ENCODE data around the gene ST3GAL2.
A peak's percentile ranks its signal among the peaks of the same experiment; 100 is the strongest.
"Not testable (repeated sequence)": the region's sequence is repeated elsewhere in the genome, so short reads cannot be mapped to it uniquely, and the experiment has no call there.

The ST3GAL2 gene

GRCh38 chr16:70416748-70417616 lies 21.9 kb downstream of the ST3GAL2 start:
- no peak for DNase-seq

- DNase-seq, result not testable (repeated sequence)
These were observed 25.3 kb downstream of the ST3GAL2 start for GRCh38 chr16:70413572-70413971.

- DNase-seq, result no peak
These were observed 26.5 kb downstream of the ST3GAL2 start for GRCh38 chr16:70412385-70412784.

GRCh38 chr16:70410734-70411133 lies 28.2 kb downstream of the ST3GAL2 start:
- no peak for DNase-seq

- no peak for DNase-seq
These were observed 31.1 kb downstream of the ST3GAL2 start for GRCh38 chr16:70407811-70408274.

- not testable (repeated sequence) for DNase-seq
These were observed 32.8 kb downstream of the ST3GAL2 start for GRCh38 chr16:70406104-70406503.

GRCh38 chr16:70402916-70403659 lies 35.8 kb downstream of the ST3GAL2 start:
- no peak for DNase-seq

GRCh38 chr16:70399951-70400350 lies 38.9 kb downstream of the ST3GAL2 start:
- no peak for DNase-seq

GRCh38 chr16:70399381-70399780 lies 39.5 kb downstream of the ST3GAL2 start:
- no peak for DNase-seq

- DNase-seq, result no peak
These were observed 40.6 kb downstream of the ST3GAL2 start for GRCh38 chr16:70398177-70398743.

- DNase-seq, result no peak
These were observed 42.5 kb downstream of the ST3GAL2 start for GRCh38 chr16:70396246-70396904.

- DNase-seq, result peak; percentile 61
These were observed 43.5 kb downstream of the ST3GAL2 start for GRCh38 chr16:70395345-70395901.

- no peak for DNase-seq
These were observed 44.0 kb downstream of the ST3GAL2 start for GRCh38 chr16:70394853-70395252.

GRCh38 chr16:70393662-70394061 lies 45.2 kb downstream of the ST3GAL2 start:
- no peak for DNase-seq

- no peak for DNase-seq
These were observed 46.3 kb downstream of the ST3GAL2 start for GRCh38 chr16:70392606-70393005.

GRCh38 chr16:70391881-70392481 lies 46.9 kb downstream of the ST3GAL2 start:
- DNase-seq, result no peak

- DNase-seq, result no peak
These were observed 47.5 kb downstream of the ST3GAL2 start for GRCh38 chr16:70391446-70391845.

- DNase-seq, result no peak
These were observed 48.1 kb downstream of the ST3GAL2 start for GRCh38 chr16:70390774-70391173.

- no peak for DNase-seq
These were observed 50.8 kb downstream of the ST3GAL2 start for GRCh38 chr16:70388006-70388680.

GRCh38 chr16:70386289-70386986 lies 52.5 kb downstream of the ST3GAL2 start:
- not testable (repeated sequence) for DNase-seq

- DNase-seq, result no peak
These were observed 55.4 kb downstream of the ST3GAL2 start for GRCh38 chr16:70383421-70383960.

Measured in stimulated activated CD4-positive, alpha-beta T cell treated with anti-CD3 and anti-CD28 coated beads, Interleukin-12 subunit alpha, Interleukin-12 subunit beta, amount 100 ng/mL, for 4 hours (primary cell).